OCI-LY1 (cell line): ENCODE measurements around the gene ZDHHC9.
A peak's percentile ranks its signal among the peaks of the same experiment; 100 is the strongest.

ENCODE experiments used
- H2AFZ ChIP-seq: fragments of 200-600 bp; sonication (generic), shearing (Covaris generic); 2 replicates; pipeline ENCODE4 v1.6.0; 2014; ENCODE audit warnings: antibody characterized with exemption, mild to moderate bottlenecking, low read length
- H3F3A ChIP-seq: fragments of 200-600 bp; sonication (generic), shearing (Covaris generic); 2 replicates; pipeline ENCODE4 v1.6.0; 2014; ENCODE audit warnings: mild to moderate bottlenecking, antibody characterized with exemption, low read length, moderate library complexity; ENCODE audit not compliant: insufficient read depth
- H3K27ac ChIP-seq: fragments of 200-600 bp; sonication (generic); 2 replicates; pipeline ENCODE4 v1.5.1; 2014; ENCODE audit warnings: low read length, mixed run types, mild to moderate bottlenecking, low read depth; ENCODE audit not compliant: poor library complexity, severe bottlenecking
- H3K27me3 ChIP-seq: fragments of 200-600 bp; sonication (generic); 2 replicates; pipeline ENCODE4 v1.6.0; 2014; ENCODE audit warnings: antibody characterized with exemption, mild to moderate bottlenecking, low read length, moderate library complexity; ENCODE audit not compliant: insufficient read depth
- H3K36me3 ChIP-seq: fragments of 200-600 bp; sonication (generic); 2 replicates; pipeline ENCODE4 v1.6.1; 2014; ENCODE audit warnings: mild to moderate bottlenecking, antibody characterized with exemption, low read length, moderate library complexity, mixed read lengths; ENCODE audit not compliant: insufficient read depth
- H3K4me1 ChIP-seq: fragments of 200-600 bp; sonication (generic); 2 replicates; pipeline ENCODE4 v1.5.1; 2014; ENCODE audit warnings: mild to moderate bottlenecking, low read length, moderate library complexity; ENCODE audit not compliant: insufficient read depth, severe bottlenecking
- H3K4me2 ChIP-seq: fragments of 200-600 bp; sonication (generic), shearing (Covaris generic); 2 replicates; pipeline ENCODE4 v1.6.1; 2014; ENCODE audit warnings: low read length
- H3K4me3 ChIP-seq: fragments of 200-600 bp; sonication (generic); 2 replicates; pipeline ENCODE4 v1.5.1; 2014; ENCODE audit warnings: low read length, low read depth, mild to moderate bottlenecking, mixed read lengths; ENCODE audit not compliant: poor library complexity, severe bottlenecking
- H3K79me2 ChIP-seq: fragments of 200-600 bp; shearing (Covaris generic); 2 replicates; pipeline ENCODE4 v1.6.1; 2016; ENCODE audit warnings: mixed run types, low read length, mixed read lengths; ENCODE audit not compliant: insufficient read depth
- H3K9ac ChIP-seq: fragments of 200-600 bp; sonication (generic), shearing (Covaris generic); 2 replicates; pipeline ENCODE4 v1.6.1; 2014; ENCODE audit warnings: mild to moderate bottlenecking, low read length, mixed read lengths
- H3K9me2 ChIP-seq: fragments of 200-600 bp; sonication (generic), shearing (Covaris generic); 2 replicates; pipeline ENCODE4 v1.6.1; 2014; ENCODE audit warnings: low read depth, mild to moderate bottlenecking, low read length, mixed read lengths
- H3K9me3 ChIP-seq: fragments of 200-600 bp; shearing (Covaris generic); 2 replicates; pipeline ENCODE4 v1.6.1; 2014; ENCODE audit warnings: low read length, mixed read lengths
- H4K20me1 ChIP-seq: fragments of 200-600 bp; sonication (generic), shearing (Covaris generic); 2 replicates; pipeline ENCODE4 v1.6.0; 2016; ENCODE audit warnings: mild to moderate bottlenecking, low read length; ENCODE audit not compliant: insufficient read depth
- CTCF ChIP-seq: fragments of 200-600 bp; sonication (generic), shearing (Covaris generic); IDR thresholded peaks from 2 replicates; pipeline ENCODE4 v1.5.1; 2017; ENCODE audit warnings: mild to moderate bottlenecking, antibody characterized with exemption, low read length, moderate library complexity, mixed read lengths
- EZH2 ChIP-seq: fragments of 200-600 bp; sonication (generic), shearing (Covaris generic); IDR thresholded peaks from 2 replicates; pipeline ENCODE4 v1.8.0; 2017; ENCODE audit warnings: borderline replicate concordance, mixed run types, mild to moderate bottlenecking, antibody characterized with exemption, low read length, moderate library complexity, mixed read lengths

The ZDHHC9 gene

GRCh38 chrX:129823115-129823514, 20.6 kb downstream of the ZDHHC9 start:
- TF ChIP-seq EZH2 (no peak), CTCF (peak; percentile 58)
- H3K27ac ChIP-seq: peak overlapping the region; percentile 74
- H3K4me2 ChIP-seq: peak overlapping the region; percentile 23; the same call in 1 of the 2 replicates

GRCh38 chrX:129818123-129818522, 25.6 kb downstream of the ZDHHC9 start:
- no peaks in the 10 kb centered on the region for H3F3A ChIP-seq
- H3K4me1 ChIP-seq: peaks cover under 1% of the 10 kb centered on the region
- no peaks in the 10 kb centered on the region for H4K20me1 ChIP-seq
- TF ChIP-seq EZH2 (no peak), CTCF (no peak)
- H3K4me2 ChIP-seq: no peak overlapping the region
- no peak overlapping the region for H2AFZ ChIP-seq
- H3K9ac ChIP-seq: no peak overlapping the region
- H3K36me3 ChIP-seq: peaks cover 22% of the 10 kb centered on the region
- no peak overlapping the region for H3K27ac ChIP-seq
- no peak overlapping the region for H3K4me3 ChIP-seq
- H3K9me3 ChIP-seq: no peaks in the 10 kb centered on the region
- H3K79me2 ChIP-seq: no peaks in the 10 kb centered on the region
- H3K9me2 ChIP-seq: no peaks in the 10 kb centered on the region
- H3K27me3 ChIP-seq: no peaks in the 10 kb centered on the region

More at GRCh38 chrX:129823115-129823514, 20.6 kb downstream of the ZDHHC9 start:
- Histone ChIP-seq H3K4me1 (peaks cover 26% of the 10 kb centered on the region), H3F3A (no peaks in the 10 kb centered on the region), H3K9me2 (no peaks in the 10 kb centered on the region), H3K27me3 (no peaks in the 10 kb centered on the region), H4K20me1 (no peaks in the 10 kb centered on the region), H3K9me3 (no peaks in the 10 kb centered on the region), H3K9ac (peak overlapping the region; percentile 32; the same call in 1 of the 2 replicates), H3K4me3 (no peak overlapping the region), H3K79me2 (no peaks in the 10 kb centered on the region), H2AFZ (no peak overlapping the region), H3K36me3 (peaks cover 15% of the 10 kb centered on the region)

- H3K4me3 ChIP-seq: no peak overlapping the region
- no peaks in the 10 kb centered on the region for H3K4me1 ChIP-seq
- TF ChIP-seq EZH2 (no peak), CTCF (no peak)
- no peak overlapping the region for H3K27ac ChIP-seq
- H3K9ac ChIP-seq: no peak overlapping the region
- no peaks in the 10 kb centered on the region for H3K27me3 ChIP-seq
- H3K36me3 ChIP-seq: peaks cover 42% of the 10 kb centered on the region
- H3K4me2 ChIP-seq: no peak overlapping the region
- no peaks in the 10 kb centered on the region for H3K9me3 ChIP-seq
- no peaks in the 10 kb centered on the region for H4K20me1 ChIP-seq
- no peak overlapping the region for H2AFZ ChIP-seq
- no peaks in the 10 kb centered on the region for H3K9me2 ChIP-seq
- no peaks in the 10 kb centered on the region for H3F3A ChIP-seq
- no peaks in the 10 kb centered on the region for H3K79me2 ChIP-seq
These were observed 29.9 kb downstream of the ZDHHC9 start for GRCh38 chrX:129813662-129814368.
